Hepatocyte (in vitro differentiated cells): ENCODE measurements around the gene USP27X.

Experiments used
- CTCF ChIP-seq: fragments of 200-600 bp; sonication (generic); IDR thresholded peaks from 2 replicates; pipeline ENCODE4 v1.5.1; 2016; ENCODE audit warnings: antibody characterized with exemption, mild to moderate bottlenecking; ENCODE audit not compliant: poor library complexity
- EZH2 ChIP-seq: fragments of 200-600 bp; sonication (generic); IDR thresholded peaks from 2 replicates; pipeline ENCODE4 v1.6.1; 2016; ENCODE audit warnings: antibody characterized with exemption, mild to moderate bottlenecking, borderline replicate concordance
- EZH2phosphoT487 ChIP-seq: fragments of 200-600 bp; sonication (generic); IDR thresholded peaks from one replicate; pipeline ENCODE4 v1.6.1; 2018; ENCODE audit warnings: antibody characterized with exemption, mild to moderate bottlenecking, low read depth, moderate library complexity; ENCODE audit not compliant: unreplicated experiment, severe bottlenecking

GRCh38 chrX:49930039-49930438 lies 50.8 kb downstream of the USP27X start:
- TF ChIP-seq EZH2: no peak
- TF ChIP-seq CTCF: no peak
- TF ChIP-seq EZH2phosphoT487: no peak
